Measurements from ENCODE around the gene SUPT3H.

Gene SUPT3H

GRCh38 chr6:45256697-45257695 lies 120.7 kb downstream of the SUPT3H start:
- no peak for DNase-seq (ENCODE audit: low read depth in 2 of 2)

GRCh38 chr6:45255434-45255833 lies 122.3 kb downstream of the SUPT3H start:
- no peak for DNase-seq (ENCODE audit: low read depth in 2 of 2)

- no peak for DNase-seq (ENCODE audit: low read depth in 2 of 2)
Observed at GRCh38 chr6:45254253-45254652, 123.5 kb downstream of the SUPT3H start.

GRCh38 chr6:45253453-45253852 lies 124.3 kb downstream of the SUPT3H start:
- DNase-seq (ENCODE audit: low read depth in 2 of 2): no peak

GRCh38 chr6:45231660-45232059 lies 146.1 kb downstream of the SUPT3H start:
- no peak for DNase-seq (ENCODE audit: low read depth in 2 of 2)

- DNase-seq (ENCODE audit: low read depth in 2 of 2): no peak
Observed at GRCh38 chr6:45229416-45229815, 148.3 kb downstream of the SUPT3H start.

- no peak for DNase-seq (ENCODE audit: low read depth in 2 of 2)
Observed at GRCh38 chr6:45226081-45226480, 151.7 kb downstream of the SUPT3H start.

- DNase-seq (ENCODE audit: low read depth in 2 of 2): no peak
Observed at GRCh38 chr6:45222380-45222779, 155.4 kb downstream of the SUPT3H start.

- no peak for DNase-seq (ENCODE audit: low read depth in 2 of 2)
Observed at GRCh38 chr6:45215759-45216158, 162.0 kb downstream of the SUPT3H start.

- DNase-seq (ENCODE audit: low read depth in 2 of 2): no peak
Observed at GRCh38 chr6:45212976-45213375, 164.8 kb downstream of the SUPT3H start.

- no peak for DNase-seq (ENCODE audit: low read depth in 2 of 2)
Observed at GRCh38 chr6:45209762-45210161, 168.0 kb downstream of the SUPT3H start.

GRCh38 chr6:45206793-45207492 lies 170.8 kb downstream of the SUPT3H start:
- no peak for DNase-seq (ENCODE audit: low read depth in 2 of 2)

GRCh38 chr6:45201484-45201883 lies 176.2 kb downstream of the SUPT3H start:
- no peak for DNase-seq (ENCODE audit: low read depth in 2 of 2)

- DNase-seq (ENCODE audit: low read depth in 2 of 2): no peak
Observed at GRCh38 chr6:45200510-45200909, 177.2 kb downstream of the SUPT3H start.

- no peak for DNase-seq (ENCODE audit: low read depth in 2 of 2)
Observed at GRCh38 chr6:45199554-45199953, 178.2 kb downstream of the SUPT3H start.

- DNase-seq (ENCODE audit: low read depth in 2 of 2): no peak
Observed at GRCh38 chr6:45196121-45196520, 181.6 kb downstream of the SUPT3H start.

GRCh38 chr6:45195137-45195536 lies 182.6 kb downstream of the SUPT3H start:
- no peak for DNase-seq (ENCODE audit: low read depth in 2 of 2)

GRCh38 chr6:45192556-45192955 lies 185.2 kb downstream of the SUPT3H start:
- no peak for DNase-seq (ENCODE audit: low read depth in 2 of 2)

GRCh38 chr6:45191414-45191813 lies 186.3 kb downstream of the SUPT3H start:
- DNase-seq (ENCODE audit: low read depth in 2 of 2): no peak

- DNase-seq (ENCODE audit: low read depth in 2 of 2): no peak
Observed at GRCh38 chr6:45187836-45188235, 189.9 kb downstream of the SUPT3H start.

- no peak for DNase-seq (ENCODE audit: low read depth in 2 of 2)
Observed at GRCh38 chr6:45185403-45186251, 192.1 kb downstream of the SUPT3H start.

- DNase-seq (ENCODE audit: low read depth in 2 of 2): no peak
Observed at GRCh38 chr6:45184937-45185336, 192.8 kb downstream of the SUPT3H start.

All from stimulated activated CD8-positive, alpha-beta memory T cell treated with anti-CD3 and anti-CD28 coated beads, Interleukin-2, amount 100 ng/mL, for 48 hours (primary cell).